CD14-positive monocyte (primary cell): ENCODE data around the gene TUNAR. TPM values are rescaled to one million over a fixed set of nuclear protein-coding genes. Genes with fewer than 3 reads are reported as not detected.

Source experiments
- DNase-seq, 3 donors: peaks; one replicate each; pipeline ENCODE4 v3.0.0-alpha.2; 2011 to 2022
- H2AFZ ChIP-seq: 2 replicates; pipeline ENCODE4 v1.6.0; 2012; ENCODE audit warnings: mild to moderate bottlenecking, low read depth, low read length, inconsistent platforms; ENCODE audit not compliant: insufficient read depth, poor library complexity, severe bottlenecking
- H3K27ac ChIP-seq, 2 donors: 1 replicate in 1 of 2; 2 replicates in 1 of 2; pipeline ENCODE4 v1.5.1; 2012 to 2013; ENCODE audit warnings: low read length in 2 of 2, control low read depth in 1 of 2, inconsistent platforms in 1 of 2, low read depth in 1 of 2, mild to moderate bottlenecking in 1 of 2
- H3K27me3 ChIP-seq, 2 donors: one replicate each; pipeline versions ENCODE4 v1.6.0 to v1.6.1; 2011 to 2013; ENCODE audit warnings: low read length in 2 of 2; ENCODE audit not compliant: control insufficient read depth in 2 of 2, insufficient read depth in 2 of 2
- H3K36me3 ChIP-seq, 2 donors: replicated peaks in 1 of 2; 1 replicate in 1 of 2; 2 replicates in 1 of 2; pipeline versions ENCODE4 v1.5.1 to v1.6.1; 2012 to 2013; ENCODE audit warnings: low read length in 2 of 2, control low read depth in 1 of 2, inconsistent platforms in 1 of 2, mild to moderate bottlenecking in 1 of 2; ENCODE audit not compliant: insufficient read depth in 2 of 2, control insufficient read depth in 1 of 2
- H3K4me1 ChIP-seq, 2 donors: 1 replicate in 1 of 2; 2 replicates in 1 of 2; pipeline versions ENCODE4 v1.5.1 to v1.6.1; 2012 to 2013; ENCODE audit warnings: low read length in 2 of 2, control low read depth in 1 of 2, inconsistent platforms in 1 of 2, mild to moderate bottlenecking in 1 of 2, moderate library complexity in 1 of 2; ENCODE audit not compliant: insufficient read depth in 2 of 2, control insufficient read depth in 1 of 2
- H3K4me2 ChIP-seq: replicated peaks from 2 replicates; pipeline ENCODE3; 2012; ENCODE audit warnings: low read length, moderate library complexity, mild to moderate bottlenecking; ENCODE audit not compliant: poor library complexity, severe bottlenecking; ENCODE audit errors: extremely low read depth
- H3K4me3 ChIP-seq, 3 experiments: fragments of 200-600 bp in 1 of 3; sonication (generic) in 1 of 3; replicated peaks in 1 of 3; 1 replicate in 2 of 3; 2 replicates in 1 of 3; pipeline ENCODE4 v1.5.1; 2011 to 2013; ENCODE audit warnings: low read length in 3 of 3, mild to moderate bottlenecking in 3 of 3, control low read depth in 2 of 3, low read depth in 2 of 3, inconsistent platforms in 1 of 3, moderate library complexity in 1 of 3
- H3K79me2 ChIP-seq: 2 replicates; pipeline ENCODE4 v1.6.0; 2012; ENCODE audit warnings: mild to moderate bottlenecking, control low read depth, inconsistent platforms, low read length, moderate library complexity; ENCODE audit not compliant: insufficient read depth
- H3K9ac ChIP-seq: 2 replicates; pipeline ENCODE4 v1.6.0; 2017; ENCODE audit warnings: low read length, mild to moderate bottlenecking; ENCODE audit not compliant: insufficient read depth, poor library complexity, severe bottlenecking
- H3K9me3 ChIP-seq, 2 donors: replicated peaks in 1 of 2; 1 replicate in 1 of 2; 2 replicates in 1 of 2; pipeline versions ENCODE4 v1.5.1 to v1.6.1; 2012 to 2013; ENCODE audit warnings: low read length in 2 of 2, control low read depth in 1 of 2; ENCODE audit not compliant: control insufficient read depth in 1 of 2, insufficient read depth in 1 of 2
- H4K20me1 ChIP-seq: 2 replicates; pipeline ENCODE4 v1.6.0; 2012; ENCODE audit warnings: mild to moderate bottlenecking, low read length, control low read depth, moderate library complexity; ENCODE audit not compliant: insufficient read depth
- H3K27ac Mint-ChIP-seq, 7 donors: one replicate each; pipeline ENCODE4 v1.8.0; 2020; ENCODE audit warnings: mild to moderate bottlenecking in 7 of 7, mixed read lengths in 7 of 7, moderate library complexity in 6 of 7, inconsistent platforms in 2 of 7
- H3K27me3 Mint-ChIP-seq, 3 donors: one replicate each; pipeline ENCODE4 v1.8.0; 2021 to 2022; ENCODE audit warnings: low read depth in 3 of 3, mild to moderate bottlenecking in 3 of 3, mixed read lengths in 3 of 3, moderate library complexity in 3 of 3, inconsistent platforms in 1 of 3
- H3K36me3 Mint-ChIP-seq, 2 donors: one replicate each; pipeline ENCODE4 v1.8.0; 2020; ENCODE audit warnings: mixed read lengths in 2 of 2, inconsistent platforms in 1 of 2, mild to moderate bottlenecking in 1 of 2
- H3K4me1 Mint-ChIP-seq: one replicate; pipeline ENCODE4 v1.8.0; 2020; ENCODE audit warnings: mild to moderate bottlenecking, mixed read lengths
- H3K4me3 Mint-ChIP-seq, 2 donors: one replicate each; pipeline ENCODE4 v1.8.0; 2020; ENCODE audit warnings: mild to moderate bottlenecking in 2 of 2, mixed read lengths in 2 of 2, moderate library complexity in 1 of 2
- H3K9me3 Mint-ChIP-seq, 7 donors: one replicate each; pipeline ENCODE4 v1.8.0; 2020 to 2022; ENCODE audit warnings: mixed read lengths in 7 of 7, mild to moderate bottlenecking in 6 of 7, moderate library complexity in 6 of 7, inconsistent platforms in 2 of 7
- WGBS: methylation state at CpG from one replicate; pipeline ENCODE4 v1.1.5; 2013; ENCODE audit warnings: missing lambda C conversion rate; ENCODE audit not compliant: insufficient coverage; 5-methylcytosine and 5-hydroxymethylcytosine counted together
- intact Hi-C, 2 donors: fragments of 100-400 bp; cut with micrococcal nuclease; formaldehyde crosslinking; loops; one replicate each; pipeline versions ENCODE4 v1.15.0 to v1.15.1; 2023
- polyA plus RNA-seq, 3 donors: library from polyadenylated mRNA; depleted of rRNA in 1 of 3; unstranded in 2 of 3; stranded (reverse) in 1 of 3; fragments of 300-500 nt in 2 of 3; fragments of >200 nt in 1 of 3; fragmentation: Illumina TruSeq in 2 of 3; gene quantifications; 1 replicate in 2 of 3; 2 replicates in 1 of 3; pipeline ENCODE4 v1.2.3, GENCODE V29; 2012 to 2021
- TF ChIP-seq, protein P1 (sequence below): fragments of 200-600 bp; IDR thresholded peaks from one replicate; pipeline ENCODE4 v1.8.0; 2022; ENCODE audit warnings: antibody characterized with exemption, mild to moderate bottlenecking

Gene TUNAR
- polyA plus RNA-seq, 3 donors, result not detected

DNA sequence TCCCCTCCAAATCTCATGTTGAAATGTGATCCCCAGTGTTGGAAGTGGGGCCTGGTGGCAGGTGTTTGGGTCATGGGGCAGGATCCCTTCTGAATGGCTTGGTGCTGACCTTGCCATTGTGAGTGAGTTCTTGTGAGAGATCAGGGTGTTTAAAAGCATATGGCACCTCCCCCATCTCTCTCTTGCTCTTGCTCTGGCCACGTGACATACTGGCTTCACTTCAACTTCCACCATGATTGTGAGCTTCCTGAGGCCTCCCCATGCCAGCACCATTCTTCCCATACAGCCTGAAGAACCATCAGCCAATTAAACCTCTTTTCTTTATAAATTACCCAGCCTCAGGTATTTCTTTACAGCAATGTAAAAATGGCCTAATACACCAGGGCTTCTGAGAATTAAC is 82.7 kb downstream of the TUNAR start:
- H3K9me3 ChIP-seq, result no peaks in the 10 kb centered on the region
- WGBS, result 17% methylated on average over 1 of the region's 1 CpG
- no peaks in the 10 kb centered on the region for H4K20me1 ChIP-seq
- no peaks in the 10 kb centered on the region for H3K36me3 ChIP-seq
- DNase-seq, result no peak
- peaks cover 4 to 5% (median 5%) of the 10 kb centered on the region in 3 donors for H3K27me3 Mint-ChIP-seq
- no peak overlapping the region for H3K4me3 ChIP-seq
- H3K4me2 ChIP-seq, result no peak overlapping the region
- TF ChIP-seq, protein P1, sequence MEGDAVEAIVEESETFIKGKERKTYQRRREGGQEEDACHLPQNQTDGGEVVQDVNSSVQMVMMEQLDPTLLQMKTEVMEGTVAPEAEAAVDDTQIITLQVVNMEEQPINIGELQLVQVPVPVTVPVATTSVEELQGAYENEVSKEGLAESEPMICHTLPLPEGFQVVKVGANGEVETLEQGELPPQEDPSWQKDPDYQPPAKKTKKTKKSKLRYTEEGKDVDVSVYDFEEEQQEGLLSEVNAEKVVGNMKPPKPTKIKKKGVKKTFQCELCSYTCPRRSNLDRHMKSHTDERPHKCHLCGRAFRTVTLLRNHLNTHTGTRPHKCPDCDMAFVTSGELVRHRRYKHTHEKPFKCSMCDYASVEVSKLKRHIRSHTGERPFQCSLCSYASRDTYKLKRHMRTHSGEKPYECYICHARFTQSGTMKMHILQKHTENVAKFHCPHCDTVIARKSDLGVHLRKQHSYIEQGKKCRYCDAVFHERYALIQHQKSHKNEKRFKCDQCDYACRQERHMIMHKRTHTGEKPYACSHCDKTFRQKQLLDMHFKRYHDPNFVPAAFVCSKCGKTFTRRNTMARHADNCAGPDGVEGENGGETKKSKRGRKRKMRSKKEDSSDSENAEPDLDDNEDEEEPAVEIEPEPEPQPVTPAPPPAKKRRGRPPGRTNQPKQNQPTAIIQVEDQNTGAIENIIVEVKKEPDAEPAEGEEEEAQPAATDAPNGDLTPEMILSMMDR, result no peak
- no peaks in the 10 kb centered on the region for H3K4me1 ChIP-seq
- H3K9ac ChIP-seq, result no peak overlapping the region
- H3K27me3 ChIP-seq, result no peaks in the 10 kb centered on the region
- H3K27ac ChIP-seq, result no peak overlapping the region
- H3K4me1 Mint-ChIP-seq, result no peaks in the 10 kb centered on the region
- intact Hi-C loops, result no loop called here
- H3K79me2 ChIP-seq, result no peaks in the 10 kb centered on the region
- no peak overlapping the region for H2AFZ ChIP-seq
- peaks cover 0 to 3% (median 1%) of the 10 kb centered on the region in 7 donors for H3K9me3 Mint-ChIP-seq
- no peaks in the 10 kb centered on the region for H3K36me3 Mint-ChIP-seq
- H3K27ac Mint-ChIP-seq, result no peak overlapping the region
- no peak overlapping the region for H3K4me3 Mint-ChIP-seq

DNA sequence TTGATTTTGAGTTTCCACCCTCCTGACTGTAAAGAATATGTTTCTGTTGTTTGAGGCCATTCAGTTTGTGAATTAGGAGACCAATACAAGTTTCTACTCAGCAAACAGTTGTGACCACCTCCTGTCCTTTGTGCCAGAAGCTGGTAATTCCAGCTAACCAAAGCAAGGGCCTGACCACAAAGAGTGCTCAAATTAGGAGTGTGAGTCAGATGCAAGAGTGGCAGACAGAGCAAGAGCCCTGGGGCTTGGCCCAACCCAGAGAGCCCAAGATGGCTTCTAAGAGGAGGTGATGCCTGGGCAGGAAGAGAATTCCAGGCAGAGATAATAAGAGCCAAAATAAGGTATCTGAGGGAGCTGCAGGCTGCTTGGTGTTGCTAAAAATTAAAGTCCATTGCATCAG is 84.8 kb downstream of the TUNAR start:
- H3K4me1 Mint-ChIP-seq, result no peaks in the 10 kb centered on the region
- no peak overlapping the region for H2AFZ ChIP-seq
- intact Hi-C loops, result no loop called here
- H3K36me3 ChIP-seq, result no peaks in the 10 kb centered on the region
- H3K27ac Mint-ChIP-seq, result no peak overlapping the region
- no peaks in the 10 kb centered on the region for H3K4me1 ChIP-seq
- no peaks in the 10 kb centered on the region for H3K79me2 ChIP-seq
- TF ChIP-seq, protein P1, result no peak
- peaks cover 0 to 7% of the 10 kb centered on the region in 2 donors for H3K9me3 ChIP-seq
- no peak overlapping the region for H3K4me2 ChIP-seq
- peaks cover 2 to 5% (median 5%) of the 10 kb centered on the region in 3 donors for H3K27me3 Mint-ChIP-seq
- H3K9ac ChIP-seq, result no peak overlapping the region
- no peak overlapping the region for H3K4me3 Mint-ChIP-seq
- no peaks in the 10 kb centered on the region for H3K36me3 Mint-ChIP-seq
- H4K20me1 ChIP-seq, result no peaks in the 10 kb centered on the region
- H3K27ac ChIP-seq, result no peak overlapping the region
- H3K4me3 ChIP-seq, result no peak overlapping the region
- no peaks in the 10 kb centered on the region for H3K27me3 ChIP-seq
- DNase-seq, result no peak
- H3K9me3 Mint-ChIP-seq, result peaks cover 0 to 6% (median 3%) of the 10 kb centered on the region in 7 donors
